SK-N-SH (cell line): ENCODE data around the gene HAND2. TPM values are rescaled to one million over a fixed set of nuclear protein-coding genes. Genes with fewer than 3 reads are reported as not detected.

Source experiments
- CTCF ChIA-PET: fragments of 300-600, 350-600 bp; formaldehyde crosslinking; extraction: SDS; loops from one replicate; lab custom pipeline; 2021; lab: Yijun Ruan, JAX
- POLR2A ChIA-PET: fragments of 350-600 bp; sonication (Branson Sonifier 250); formaldehyde crosslinking; extraction: SDS; loops from one replicate; lab custom pipeline; 2020; ENCODE audit warnings: antibody characterized with exemption, inconsistent platforms; lab: Yijun Ruan, JAX
- DNase-seq: peaks from one replicate; pipeline ENCODE4 v3.0.0; 2012
- H2AFZ ChIP-seq: fragments of 200-600 bp; sonication (generic); 2 replicates; pipeline ENCODE4 v1.8.1; 2016; ENCODE audit warnings: antibody characterized with exemption, mild to moderate bottlenecking, low read depth
- H3F3A ChIP-seq: fragments of 200-600 bp; sonication (generic); replicated peaks from 2 replicates; pipeline ENCODE3; 2016; ENCODE audit warnings: antibody characterized with exemption, mild to moderate bottlenecking; ENCODE audit not compliant: insufficient read depth
- H3K27ac ChIP-seq, 2 experiments: fragments of 200-500 bp in 1 of 2; fragments of 200-600 bp in 1 of 2; sonication (Bioruptor generic) in 1 of 2; sonication (generic), shearing (Covaris generic) in 1 of 2; 2 replicates each; pipeline versions ENCODE4 v1.5.1 to v1.6.1; 2014 to 2016; ENCODE audit warnings: low read depth in 2 of 2, inconsistent platforms in 1 of 2, low read length in 1 of 2, mild to moderate bottlenecking in 1 of 2, mixed read lengths in 1 of 2
- H3K27me3 ChIP-seq: fragments of 200-600 bp; sonication (generic), shearing (Covaris generic); 2 replicates; pipeline ENCODE4 v1.6.1; 2016; ENCODE audit warnings: mixed run types; ENCODE audit not compliant: insufficient read depth
- H3K36me3 ChIP-seq, 2 experiments: fragments of 200-500 bp in 1 of 2; fragments of 200-600 bp in 1 of 2; sonication (Bioruptor generic) in 1 of 2; sonication (generic) in 1 of 2; replicated peaks in 1 of 2; 2 replicates each; pipeline versions ENCODE3 to v1.5.1; 2014 to 2016; ENCODE audit warnings: low read length in 1 of 2, mild to moderate bottlenecking in 1 of 2; ENCODE audit not compliant: insufficient read depth in 2 of 2, control insufficient read depth in 1 of 2
- H3K4me1 ChIP-seq, 2 experiments: fragments of 200-500 bp in 1 of 2; fragments of 200-600 bp in 1 of 2; sonication (Bioruptor generic) in 1 of 2; sonication (generic), shearing (Covaris generic) in 1 of 2; 2 replicates each; pipeline versions ENCODE4 v1.5.1 to v1.6.1; 2014 to 2016; ENCODE audit warnings: low read depth in 1 of 2, low read length in 1 of 2, mixed run types in 1 of 2; ENCODE audit not compliant: insufficient read depth in 2 of 2, control insufficient read depth in 1 of 2
- H3K4me2 ChIP-seq: fragments of 200-600 bp; sonication (generic), shearing (Covaris generic); 2 replicates; pipeline ENCODE4 v1.6.1; 2017; ENCODE audit warnings: mixed run types
- H3K4me3 ChIP-seq, 2 experiments: fragments of 200-500 bp in 1 of 2; fragments of 200-600 bp in 1 of 2; sonication (Bioruptor generic) in 1 of 2; sonication (generic), shearing (Covaris generic) in 1 of 2; 2 replicates each; pipeline versions ENCODE4 v1.5.1 to v1.8.1; 2014 to 2016; ENCODE audit warnings: low read depth in 2 of 2, inconsistent platforms in 1 of 2, low read length in 1 of 2, mild to moderate bottlenecking in 1 of 2, mixed read lengths in 1 of 2, moderate library complexity in 1 of 2
- H3K79me2 ChIP-seq: fragments of 200-600 bp; sonication (generic); 2 replicates; pipeline ENCODE4 v1.8.1; 2017; ENCODE audit warnings: mild to moderate bottlenecking; ENCODE audit not compliant: insufficient read depth
- H3K9ac ChIP-seq: fragments of 200-600 bp; sonication (generic); 2 replicates; pipeline ENCODE4 v1.6.1; 2017; ENCODE audit warnings: mixed run types
- H3K9me2 ChIP-seq: fragments of 200-600 bp; sonication (generic); 2 replicates; pipeline ENCODE4 v1.6.1; 2017; ENCODE audit warnings: mixed run types
- H3K9me3 ChIP-seq: fragments of 200-600 bp; sonication (generic); 2 replicates; pipeline ENCODE4 v1.6.1; 2017; ENCODE audit warnings: mixed run types, mild to moderate bottlenecking, moderate library complexity
- H4K20me1 ChIP-seq: fragments of 200-600 bp; sonication (generic); 2 replicates; pipeline ENCODE4 v1.6.1; 2017; ENCODE audit warnings: mild to moderate bottlenecking, mixed run types; ENCODE audit not compliant: insufficient read depth
- CHD2 ChIP-seq: fragments of 150-350 bp; IDR thresholded peaks from 2 replicates; pipeline ENCODE4 v1.6.1; 2018; ENCODE audit warnings: low read length; ENCODE audit not compliant: partially characterized antibody
- EP300 ChIP-seq, 2 experiments: IDR thresholded peaks; 2 replicates each; pipeline versions ENCODE4 v1.4.0 to v1.6.1; 2012; ENCODE audit warnings: borderline replicate concordance in 1 of 2, low read depth in 1 of 2, low read length in 1 of 2
- EZH2phosphoT487 ChIP-seq: fragments of 200-600 bp; sonication (generic); IDR thresholded peaks from 2 replicates; pipeline ENCODE4 v1.6.1; 2017; ENCODE audit warnings: low read depth, mixed run types, mild to moderate bottlenecking, antibody characterized with exemption, moderate library complexity, borderline replicate concordance
- FOSL2 ChIP-seq: IDR thresholded peaks from 2 replicates; pipeline ENCODE4 v1.4.0; 2012; ENCODE audit warnings: low read depth, mild to moderate bottlenecking, moderate library complexity, borderline replicate concordance
- GATA2 ChIP-seq: sonication (generic); formaldehyde crosslinking; IDR thresholded peaks from 2 replicates; pipeline ENCODE4 v1.5.0; 2020; ENCODE audit warnings: mild to moderate bottlenecking, missing genetic modification reagents
- JUND ChIP-seq: IDR thresholded peaks from 2 replicates; pipeline ENCODE4 v1.4.0; 2012
- MXI1 ChIP-seq: IDR thresholded peaks from 2 replicates; pipeline ENCODE4 v1.6.1; 2012; ENCODE audit warnings: mild to moderate bottlenecking, low read depth, low read length, improper control_type of control experiment
- POLR2AphosphoS5 ChIP-seq: IDR thresholded peaks from 2 replicates; pipeline ENCODE4 v1.6.1; 2012; ENCODE audit warnings: low read depth, low read length
- RAD21 ChIP-seq: IDR thresholded peaks from 2 replicates; pipeline ENCODE4 v1.6.1; 2012; ENCODE audit warnings: mild to moderate bottlenecking, low read length
- RCOR1 ChIP-seq: fragments of 150-350 bp; IDR thresholded peaks from 2 replicates; pipeline ENCODE4 v1.6.1; 2017; ENCODE audit warnings: antibody characterized with exemption, low read length
- RXRA ChIP-seq: IDR thresholded peaks from 2 replicates; pipeline ENCODE4 v1.4.0; 2012; ENCODE audit warnings: low read depth, mild to moderate bottlenecking, borderline replicate concordance
- TCF12 ChIP-seq: IDR thresholded peaks from 2 replicates; pipeline ENCODE4 v1.4.0; 2012
- WGBS: methylation state at CpG from one replicate; pipeline ENCODE4 v1.1.6; 2017; ENCODE audit warnings: low lambda C conversion rate; 5-methylcytosine and 5-hydroxymethylcytosine counted together
- polyA plus RNA-seq, 3 experiments: library from polyadenylated mRNA; depleted of rRNA; stranded (reverse); fragments of >200 nt; gene quantifications; 2 replicates each; pipeline ENCODE4 v1.2.3, GENCODE V29; 2012
- TF ChIP-seq, protein P1 (sequence below): fragments of 150-350 bp; IDR thresholded peaks from 2 replicates; pipeline ENCODE4 v1.6.1; 2016; ENCODE audit warnings: mild to moderate bottlenecking, low read depth, low read length
- TF ChIP-seq, protein P2 (sequence below): fragments of 200-600 bp; sonication (generic); IDR thresholded peaks from 2 replicates; pipeline ENCODE4 v1.6.1; 2017; ENCODE audit warnings: antibody characterized with exemption, mild to moderate bottlenecking, moderate library complexity

The HAND2 gene
- polyA plus RNA-seq, 1 of the 3 experiments (the other 2 are of a cell fraction), result 106 TPM

DNA sequence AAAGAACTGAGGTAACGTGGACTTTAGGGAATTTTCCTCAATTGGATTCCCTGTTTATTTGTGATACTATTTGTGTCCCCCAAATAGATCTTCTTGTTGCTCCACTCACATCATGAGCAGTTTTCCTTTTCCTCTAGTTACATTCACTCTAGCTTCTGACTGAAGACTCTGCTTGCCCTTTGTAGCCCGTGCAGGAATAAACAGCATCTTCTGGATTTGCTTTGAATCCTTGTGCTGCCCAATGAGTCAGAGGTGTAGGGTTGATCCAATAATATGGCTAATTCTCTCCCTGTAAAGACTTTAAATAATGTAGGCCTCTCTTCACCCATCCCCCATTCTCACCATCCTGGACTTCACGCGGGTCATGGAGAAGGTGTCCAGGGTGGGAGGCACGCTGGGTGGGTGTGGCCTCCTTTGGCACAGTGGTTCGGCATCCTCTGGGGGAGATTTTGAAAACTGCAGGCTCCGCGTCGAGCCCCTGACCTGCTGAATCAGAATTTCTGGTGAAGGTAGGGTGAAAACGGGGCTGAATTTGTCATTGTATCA is 9.0 kb downstream of the HAND2 start:
- H3K4me1 ChIP-seq, result peaks cover 23 to 30% of the 10 kb centered on the region in 2 experiments
- ChIA-PET CTCF (interaction anchor here (1.3 to 1.7 kb wide), 3 partner anchors 411 to 600 kb away, joined by 3 to 6 read pairs (median 3); no protein-coding TSS in a partner anchor), POLR2A (interaction anchor here (0.6 to 11.7 kb wide), 24 partner anchors 11 to 629 kb away, joined by 3 to 160 read pairs (median 6); partner anchors contain the start of gene HAND2)
- H2AFZ ChIP-seq, result no peak overlapping the region
- H3K9me2 ChIP-seq, result no peaks in the 10 kb centered on the region
- peak; percentile 65 for DNase-seq
- peak overlapping the region; percentile 99 for H3K27ac ChIP-seq
- peak overlapping the region; percentile 95; the same call in 1 of the 2 replicates for H3K9ac ChIP-seq
- peaks cover 12 to 18% of the 10 kb centered on the region in 2 experiments for H3K36me3 ChIP-seq
- H4K20me1 ChIP-seq, result no peaks in the 10 kb centered on the region
- peaks cover 42% of the 10 kb centered on the region for H3K79me2 ChIP-seq
- H3K9me3 ChIP-seq, result no peaks in the 10 kb centered on the region
- 0 out of 4 replicates have a peak, but pooled peaks of 1 of the 2 experiments have one; percentile 11 for TF ChIP-seq EP300 (IDR thresholded peaks at IDR 0.05; ENCODE audit: borderline replicate concordance in 1 of 2, low read depth in 1 of 2, low read length in 1 of 2)
- TF ChIP-seq RAD21, result peak; percentile 25; the same call in 1 of the 2 replicates
- peak; percentile 79 for TF ChIP-seq CHD2
- TF ChIP-seq EZH2phosphoT487, result no peak
- TF ChIP-seq, protein P1, sequence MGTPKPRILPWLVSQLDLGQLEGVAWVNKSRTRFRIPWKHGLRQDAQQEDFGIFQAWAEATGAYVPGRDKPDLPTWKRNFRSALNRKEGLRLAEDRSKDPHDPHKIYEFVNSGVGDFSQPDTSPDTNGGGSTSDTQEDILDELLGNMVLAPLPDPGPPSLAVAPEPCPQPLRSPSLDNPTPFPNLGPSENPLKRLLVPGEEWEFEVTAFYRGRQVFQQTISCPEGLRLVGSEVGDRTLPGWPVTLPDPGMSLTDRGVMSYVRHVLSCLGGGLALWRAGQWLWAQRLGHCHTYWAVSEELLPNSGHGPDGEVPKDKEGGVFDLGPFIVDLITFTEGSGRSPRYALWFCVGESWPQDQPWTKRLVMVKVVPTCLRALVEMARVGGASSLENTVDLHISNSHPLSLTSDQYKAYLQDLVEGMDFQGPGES, result no peak
- peak; percentile 18; the same call in 1 of the 2 replicates for TF ChIP-seq TCF12
- TF ChIP-seq RCOR1, result no peak
- peak; percentile 12; the same call in 1 of the 2 replicates for TF ChIP-seq JUND
- 0 out of 2 replicates have a peak, but pooled peaks have one; percentile 24 for TF ChIP-seq MXI1
- no peak for TF ChIP-seq RXRA
- peak; percentile 13; the same call in 1 of the 2 replicates for TF ChIP-seq FOSL2
- 0 out of 2 replicates have a peak, but pooled peaks have one; percentile 2 for TF ChIP-seq POLR2AphosphoS5
- TF ChIP-seq GATA2 (CRISPR knock-in tag), result no peak
- TF ChIP-seq, protein P2, sequence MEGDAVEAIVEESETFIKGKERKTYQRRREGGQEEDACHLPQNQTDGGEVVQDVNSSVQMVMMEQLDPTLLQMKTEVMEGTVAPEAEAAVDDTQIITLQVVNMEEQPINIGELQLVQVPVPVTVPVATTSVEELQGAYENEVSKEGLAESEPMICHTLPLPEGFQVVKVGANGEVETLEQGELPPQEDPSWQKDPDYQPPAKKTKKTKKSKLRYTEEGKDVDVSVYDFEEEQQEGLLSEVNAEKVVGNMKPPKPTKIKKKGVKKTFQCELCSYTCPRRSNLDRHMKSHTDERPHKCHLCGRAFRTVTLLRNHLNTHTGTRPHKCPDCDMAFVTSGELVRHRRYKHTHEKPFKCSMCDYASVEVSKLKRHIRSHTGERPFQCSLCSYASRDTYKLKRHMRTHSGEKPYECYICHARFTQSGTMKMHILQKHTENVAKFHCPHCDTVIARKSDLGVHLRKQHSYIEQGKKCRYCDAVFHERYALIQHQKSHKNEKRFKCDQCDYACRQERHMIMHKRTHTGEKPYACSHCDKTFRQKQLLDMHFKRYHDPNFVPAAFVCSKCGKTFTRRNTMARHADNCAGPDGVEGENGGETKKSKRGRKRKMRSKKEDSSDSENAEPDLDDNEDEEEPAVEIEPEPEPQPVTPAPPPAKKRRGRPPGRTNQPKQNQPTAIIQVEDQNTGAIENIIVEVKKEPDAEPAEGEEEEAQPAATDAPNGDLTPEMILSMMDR, result peak; percentile 29; the same call in 1 of the 2 replicates
- peak overlapping the region; percentile 61 to 92; a peak in 2 of 4 replicates for H3K4me3 ChIP-seq
- peak overlapping the region; percentile 96 for H3K4me2 ChIP-seq
- H3K27me3 ChIP-seq, result no peaks in the 10 kb centered on the region
- peaks cover 45% of the 10 kb centered on the region for H3F3A ChIP-seq
- 45% methylated on average over 10 of the region's 10 CpGs for WGBS
